Activated naive CD8-positive, alpha-beta T cell treated with anti-CD3 and anti-CD28 coated beads for 36 hours (primary cell): Measurements from ENCODE around the gene OR1I1. TPM values are rescaled to one million over a fixed set of nuclear protein-coding genes. Genes with fewer than 3 reads are reported as not detected.
"Not testable (repeated sequence)": the region's sequence is repeated elsewhere in the genome, so short reads cannot be mapped to it uniquely, and the experiment has no call there.

Experiments used
- DNase-seq: peaks from one replicate; pipeline ENCODE4 v3.0.0; 2021
- H3K27ac Mint-ChIP-seq: one replicate; pipeline ENCODE4 v1.8.0; 2022; ENCODE audit warnings: mild to moderate bottlenecking, moderate library complexity, mixed read lengths
- H3K27me3 Mint-ChIP-seq: one replicate; pipeline ENCODE4 v1.8.0; 2022; ENCODE audit warnings: mild to moderate bottlenecking, mixed read lengths
- H3K36me3 Mint-ChIP-seq: one replicate; pipeline ENCODE4 v1.8.0; 2021; ENCODE audit warnings: mild to moderate bottlenecking, mixed read lengths
- H3K4me1 Mint-ChIP-seq: one replicate; pipeline ENCODE4 v1.8.0; 2021; ENCODE audit warnings: mixed read lengths
- H3K4me3 Mint-ChIP-seq: one replicate; pipeline ENCODE4 v1.8.0; 2022; ENCODE audit warnings: mild to moderate bottlenecking, moderate library complexity, mixed read lengths
- H3K9me3 Mint-ChIP-seq: one replicate; pipeline ENCODE4 v1.8.0; 2022; ENCODE audit warnings: mixed read lengths
- total RNA-seq, 2 experiments: library from RNA; stranded (reverse); gene quantifications; one replicate each; pipeline ENCODE4 v1.2.3, GENCODE V29; 2021

Gene OR1I1
- not detected for total RNA-seq

- peaks cover 33% of the 10 kb centered on the region for H3K27me3 Mint-ChIP-seq
- no peak for DNase-seq
- no peaks in the 10 kb centered on the region for H3K36me3 Mint-ChIP-seq
- no peak within 1 kb of the TSS for H3K27ac Mint-ChIP-seq
- H3K4me3 Mint-ChIP-seq, result no peak within 1 kb of the TSS
- H3K4me1 Mint-ChIP-seq, result no peaks in the 10 kb centered on the region
- no peaks in the 10 kb centered on the region for H3K9me3 Mint-ChIP-seq
Observed at GRCh38 chr19:15081911-15082310, at the start of gene OR1I1. TSS of gene OR1I1 (plus strand) at chr19:15082211. CDS start at chr19:15087066, 4,855 bp downstream.

- H3K36me3 Mint-ChIP-seq, result no peaks in the 10 kb centered on the region
- no peaks in the 10 kb centered on the region for H3K9me3 Mint-ChIP-seq
- H3K4me3 Mint-ChIP-seq, result no peak overlapping the region
- no peak for DNase-seq
- H3K27me3 Mint-ChIP-seq, result peaks cover 28% of the 10 kb centered on the region
- H3K27ac Mint-ChIP-seq, result no peak overlapping the region
- H3K4me1 Mint-ChIP-seq, result no peaks in the 10 kb centered on the region
Observed at GRCh38 chr19:15035795-15036311, 46.2 kb upstream of the OR1I1 start.

GRCh38 chr19:15037586-15037985, 44.4 kb upstream of the OR1I1 start:
- Mint-ChIP-seq H3K27ac (no peak overlapping the region), H3K9me3 (no peaks in the 10 kb centered on the region), H3K36me3 (no peaks in the 10 kb centered on the region), H3K4me3 (no peak overlapping the region), H3K27me3 (peaks cover 23% of the 10 kb centered on the region), H3K4me1 (no peaks in the 10 kb centered on the region)
- no peak for DNase-seq

GRCh38 chr19:15038294-15038693, 43.7 kb upstream of the OR1I1 start:
- H3K4me1 Mint-ChIP-seq, result no peaks in the 10 kb centered on the region
- no peak overlapping the region for H3K27ac Mint-ChIP-seq
- H3K9me3 Mint-ChIP-seq, result no peaks in the 10 kb centered on the region
- H3K36me3 Mint-ChIP-seq, result no peaks in the 10 kb centered on the region
- no peak overlapping the region for H3K4me3 Mint-ChIP-seq
- DNase-seq, result no peak
- H3K27me3 Mint-ChIP-seq, result peaks cover 22% of the 10 kb centered on the region

- Mint-ChIP-seq H3K9me3 (no peaks in the 10 kb centered on the region), H3K27me3 (peaks cover 22% of the 10 kb centered on the region), H3K36me3 (no peaks in the 10 kb centered on the region), H3K27ac (no peak overlapping the region), H3K4me1 (no peaks in the 10 kb centered on the region), H3K4me3 (no peak overlapping the region)
- DNase-seq, result no peak
Observed at GRCh38 chr19:15042003-15042402, 40.0 kb upstream of the OR1I1 start.

- no peak overlapping the region for H3K4me3 Mint-ChIP-seq
- no peaks in the 10 kb centered on the region for H3K9me3 Mint-ChIP-seq
- DNase-seq, result no peak
- peaks cover 23% of the 10 kb centered on the region for H3K27me3 Mint-ChIP-seq
- no peak overlapping the region for H3K27ac Mint-ChIP-seq
- H3K36me3 Mint-ChIP-seq, result no peaks in the 10 kb centered on the region
- H3K4me1 Mint-ChIP-seq, result no peaks in the 10 kb centered on the region
Observed at GRCh38 chr19:15042826-15043225, 39.2 kb upstream of the OR1I1 start.

GRCh38 chr19:15045506-15045905, 36.5 kb upstream of the OR1I1 start:
- Mint-ChIP-seq H3K36me3 (no peaks in the 10 kb centered on the region), H3K27me3 (peaks cover 29% of the 10 kb centered on the region), H3K4me3 (no peak overlapping the region), H3K27ac (no peak overlapping the region), H3K9me3 (no peaks in the 10 kb centered on the region), H3K4me1 (no peaks in the 10 kb centered on the region)
- no peak for DNase-seq

- Mint-ChIP-seq H3K27me3 (peaks cover 36% of the 10 kb centered on the region), H3K27ac (no peak overlapping the region), H3K36me3 (no peaks in the 10 kb centered on the region), H3K9me3 (no peaks in the 10 kb centered on the region), H3K4me1 (no peaks in the 10 kb centered on the region), H3K4me3 (no peak overlapping the region)
- no peak for DNase-seq
Observed at GRCh38 chr19:15047680-15048079, 34.3 kb upstream of the OR1I1 start.

GRCh38 chr19:15048128-15048527, 33.9 kb upstream of the OR1I1 start:
- no peak overlapping the region for H3K4me3 Mint-ChIP-seq
- H3K9me3 Mint-ChIP-seq, result no peaks in the 10 kb centered on the region
- H3K27ac Mint-ChIP-seq, result no peak overlapping the region
- H3K27me3 Mint-ChIP-seq, result peaks cover 36% of the 10 kb centered on the region
- H3K36me3 Mint-ChIP-seq, result no peaks in the 10 kb centered on the region
- no peak for DNase-seq
- H3K4me1 Mint-ChIP-seq, result no peaks in the 10 kb centered on the region

- H3K36me3 Mint-ChIP-seq, result no peaks in the 10 kb centered on the region
- no peaks in the 10 kb centered on the region for H3K9me3 Mint-ChIP-seq
- no peak for DNase-seq
- H3K27me3 Mint-ChIP-seq, result peaks cover 36% of the 10 kb centered on the region
- H3K4me3 Mint-ChIP-seq, result no peak within 1 kb of the TSS
- H3K4me1 Mint-ChIP-seq, result no peaks in the 10 kb centered on the region
- H3K27ac Mint-ChIP-seq, result no peak within 1 kb of the TSS
Observed at GRCh38 chr19:15048885-15049541, 33.0 kb upstream of the OR1I1 start, which contains the start of gene CASP14. TSS of gene CASP14 (plus strand) at chr19:15049480. CDS start at chr19:15052252, 2,772 bp downstream.

GRCh38 chr19:15050639-15051038, 31.4 kb upstream of the OR1I1 start:
- Mint-ChIP-seq H3K36me3 (no peaks in the 10 kb centered on the region), H3K4me3 (no peak overlapping the region), H3K27me3 (peaks cover 38% of the 10 kb centered on the region), H3K9me3 (no peaks in the 10 kb centered on the region), H3K27ac (no peak overlapping the region), H3K4me1 (no peaks in the 10 kb centered on the region)
- no peak for DNase-seq

- peaks cover 28% of the 10 kb centered on the region for H3K27me3 Mint-ChIP-seq
- no peak overlapping the region for H3K4me3 Mint-ChIP-seq
Observed at GRCh38 chr19:15062036-15062435, 20.0 kb upstream of the OR1I1 start.

GRCh38 chr19:15070386-15070785, 11.6 kb upstream of the OR1I1 start:
- not testable (repeated sequence) for H3K27me3 Mint-ChIP-seq, H3K36me3 Mint-ChIP-seq, H3K27ac Mint-ChIP-seq, H3K4me1 Mint-ChIP-seq, DNase-seq, H3K9me3 Mint-ChIP-seq, H3K4me3 Mint-ChIP-seq

More at GRCh38 chr19:15062036-15062435, 20.0 kb upstream of the OR1I1 start:
- Mint-ChIP-seq H3K27ac (no peak overlapping the region), H3K4me1 (no peaks in the 10 kb centered on the region), H3K36me3 (no peaks in the 10 kb centered on the region), H3K9me3 (peaks cover 2% of the 10 kb centered on the region)
- no peak for DNase-seq

GRCh38 chr19:15072930-15073647, 8.9 kb upstream of the OR1I1 start:
- Mint-ChIP-seq H3K4me1 (no peaks in the 10 kb centered on the region), H3K9me3 (no peaks in the 10 kb centered on the region), H3K27me3 (peaks cover 3% of the 10 kb centered on the region), H3K4me3 (no peak overlapping the region), H3K27ac (no peak overlapping the region), H3K36me3 (no peaks in the 10 kb centered on the region)
- no peak for DNase-seq

- no peaks in the 10 kb centered on the region for H3K4me1 Mint-ChIP-seq
- no peak overlapping the region for H3K27ac Mint-ChIP-seq
- peaks cover 7% of the 10 kb centered on the region for H3K27me3 Mint-ChIP-seq
- DNase-seq, result no peak
- H3K9me3 Mint-ChIP-seq, result no peaks in the 10 kb centered on the region
- H3K36me3 Mint-ChIP-seq, result no peaks in the 10 kb centered on the region
- no peak overlapping the region for H3K4me3 Mint-ChIP-seq
Observed at GRCh38 chr19:15074371-15074770, 7.6 kb upstream of the OR1I1 start.

GRCh38 chr19:15075806-15076205, 6.2 kb upstream of the OR1I1 start:
- no peaks in the 10 kb centered on the region for H3K4me1 Mint-ChIP-seq
- no peak for DNase-seq
- no peak overlapping the region for H3K27ac Mint-ChIP-seq
- no peak overlapping the region for H3K4me3 Mint-ChIP-seq
- no peaks in the 10 kb centered on the region for H3K9me3 Mint-ChIP-seq
- H3K36me3 Mint-ChIP-seq, result no peaks in the 10 kb centered on the region
- H3K27me3 Mint-ChIP-seq, result peaks cover 7% of the 10 kb centered on the region
